GM23338 (cell line): ENCODE results near the gene CARD9. TPM values are rescaled to one million over a fixed set of nuclear protein-coding genes. Genes with fewer than 3 reads are reported as not detected.

Experiments
- ATAC-seq: fragments of 200-7000 bp; cut with Tn5 transposase; 3 replicates; pipeline ENCODE4 v1.9.1; 2020
- DNase-seq: peaks from one replicate; pipeline ENCODE4 v3.0.0-alpha.2; 2015; ENCODE audit warnings: low spot score
- H2AFZ ChIP-seq: fragments of 200-600 bp; sonication (generic); 2 replicates; pipeline ENCODE4 v1.8.0; 2016; ENCODE audit warnings: antibody characterized with exemption, mild to moderate bottlenecking, moderate library complexity
- H3F3A ChIP-seq: fragments of 200-600 bp; sonication (generic); replicated peaks from 2 replicates; pipeline ENCODE4 v1.8.0; 2017; ENCODE audit warnings: antibody characterized with exemption, mixed run types, low read depth
- H3K27ac ChIP-seq: fragments of 200-600 bp; sonication (generic); 2 replicates; pipeline ENCODE4 v1.6.1; 2016; ENCODE audit warnings: low read depth
- H3K27me3 ChIP-seq: fragments of 200-600 bp; sonication (generic); 2 replicates; pipeline ENCODE4 v1.8.0; 2016; ENCODE audit warnings: mild to moderate bottlenecking, mixed run types, moderate library complexity; ENCODE audit not compliant: insufficient read depth
- H3K36me3 ChIP-seq: fragments of 200-600 bp; sonication (generic); 2 replicates; pipeline ENCODE4 v1.8.0; 2016; ENCODE audit warnings: mild to moderate bottlenecking; ENCODE audit not compliant: insufficient read depth
- H3K4me1 ChIP-seq: fragments of 200-600 bp; sonication (generic); 2 replicates; pipeline ENCODE4 v1.8.0; 2016; ENCODE audit warnings: mild to moderate bottlenecking, moderate library complexity; ENCODE audit not compliant: insufficient read depth
- H3K4me2 ChIP-seq: fragments of 200-600 bp; sonication (generic); 2 replicates; pipeline ENCODE4 v1.7.1; 2017; ENCODE audit warnings: mixed run types
- H3K4me3 ChIP-seq: fragments of 200-600 bp; sonication (generic); 2 replicates; pipeline ENCODE4 v1.6.1; 2016; ENCODE audit warnings: mixed run types
- H3K79me2 ChIP-seq: fragments of 200-600 bp; sonication (generic); replicated peaks from 2 replicates; pipeline ENCODE4 v1.8.0; 2017; ENCODE audit warnings: mild to moderate bottlenecking; ENCODE audit not compliant: insufficient read depth
- H3K9me2 ChIP-seq: fragments of 200-600 bp; sonication (generic); 2 replicates; pipeline ENCODE4 v1.8.0; 2017; ENCODE audit not compliant: insufficient read depth
- H4K20me1 ChIP-seq: fragments of 200-600 bp; sonication (generic); replicated peaks from 2 replicates; pipeline ENCODE4 v1.8.0; 2017; ENCODE audit warnings: mild to moderate bottlenecking; ENCODE audit not compliant: insufficient read depth
- H3K27ac Mint-ChIP-seq: 2 replicates; pipeline ENCODE4 v1.8.0; 2020; ENCODE audit warnings: inconsistent platforms, mild to moderate bottlenecking, moderate library complexity, mixed read lengths
- H3K27me3 Mint-ChIP-seq: 3 replicates; pipeline ENCODE4 v1.8.0; 2022; ENCODE audit warnings: low read depth, mild to moderate bottlenecking, moderate library complexity, mixed read lengths, inconsistent platforms; ENCODE audit not compliant: insufficient read depth, poor library complexity
- H3K36me3 Mint-ChIP-seq: 3 replicates; pipeline ENCODE4 v1.8.0; 2021; ENCODE audit warnings: low read depth, mild to moderate bottlenecking, inconsistent platforms, moderate library complexity, mixed read lengths
- H3K4me1 Mint-ChIP-seq: 3 replicates; pipeline ENCODE4 v1.8.0; 2020; ENCODE audit warnings: mild to moderate bottlenecking, inconsistent platforms, mixed read lengths
- H3K4me3 Mint-ChIP-seq: 3 replicates; pipeline ENCODE4 v1.8.0; 2021; ENCODE audit warnings: moderate library complexity, mild to moderate bottlenecking, inconsistent platforms, mixed read lengths
- H3K9me3 Mint-ChIP-seq: 3 replicates; pipeline ENCODE4 v1.8.0; 2020; ENCODE audit warnings: moderate library complexity, mild to moderate bottlenecking, inconsistent platforms, mixed read lengths
- EZH2 ChIP-seq: fragments of 200-600 bp; sonication (generic); IDR thresholded peaks from one replicate; pipeline ENCODE4 v1.8.0; 2017; ENCODE audit warnings: antibody characterized with exemption, mild to moderate bottlenecking, low read depth; ENCODE audit not compliant: unreplicated experiment
- ZNF462 ChIP-seq: fragments of 250-450 bp; sonication (Bioruptor Pico); IDR thresholded peaks from 2 replicates; pipeline ENCODE4 v1.5.0; 2020; ENCODE audit warnings: mild to moderate bottlenecking, moderate library complexity
- polyA plus RNA-seq: library from polyadenylated mRNA; unstranded; fragments of >200 nt; fragmentation: Nextera tagmentation; extraction: Ambion mirVana; gene quantifications from 2 replicates; pipeline ENCODE4 v1.2.1, GENCODE V29; 2016
- total RNA-seq: library from RNA; depleted of rRNA; stranded (reverse); fragments of >200 nt; shearing (Covaris generic); gene quantifications from 2 replicates; pipeline ENCODE4 v1.2.3, GENCODE V29; 2014; rRNA removed

Gene CARD9
- total and polyA plus RNA-seq, 2 experiments from 2014 or later = 0.49 to 0.63 TPM

DNA sequence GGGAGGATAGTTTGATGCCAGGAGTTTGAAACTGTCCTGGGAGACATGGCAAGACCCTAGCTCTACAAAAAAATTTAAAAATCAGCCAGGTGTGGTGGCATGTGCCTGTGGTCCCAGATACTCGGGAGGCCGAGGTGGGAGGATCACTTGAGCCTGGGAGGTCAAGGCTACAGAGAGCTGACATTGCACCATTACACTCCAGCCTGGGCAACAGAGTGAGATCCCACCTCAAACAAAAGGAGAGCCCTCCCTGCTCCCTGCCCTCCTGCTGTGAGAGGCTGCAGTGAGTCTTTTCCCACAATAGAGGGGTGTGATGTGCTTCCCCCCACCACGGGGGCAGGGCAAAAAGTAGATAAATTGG lies 59.4 kb downstream of the CARD9 start:
- no peak overlapping the region for H3K4me3 Mint-ChIP-seq

More for the DNA sequence above, 59.4 kb downstream of the CARD9 start:
- H3F3A ChIP-seq = 0 out of 2 replicates have a peak, but pooled peaks cover 5% of the 10 kb centered on the region
- H3K79me2 ChIP-seq = no peaks in the 10 kb centered on the region
- no peak overlapping the region for H3K4me2 ChIP-seq
- H4K20me1 ChIP-seq = no peaks in the 10 kb centered on the region
- TF ChIP-seq ZNF462 (no peak), EZH2 (no peak)
- H3K36me3 ChIP-seq = no peaks in the 10 kb centered on the region
- H3K4me1 ChIP-seq = no peaks in the 10 kb centered on the region
- no peak overlapping the region for H3K4me3 ChIP-seq
- Mint-ChIP-seq H3K4me1 (no peaks in the 10 kb centered on the region), H3K27ac (no peak overlapping the region), H3K27me3 (peaks cover 9% of the 10 kb centered on the region), H3K36me3 (no peaks in the 10 kb centered on the region; the same call in 2 of the 3 replicates), H3K9me3 (peaks cover 17% of the 10 kb centered on the region)
- H3K9me2 ChIP-seq = no peaks in the 10 kb centered on the region
- ATAC-seq = no peak
- H2AFZ ChIP-seq = no peak overlapping the region
- no peaks in the 10 kb centered on the region for H3K27me3 ChIP-seq
- no peak for DNase-seq
- H3K27ac ChIP-seq = no peak overlapping the region

Other genes with a start within 250 kb of the CARD9 start
- not detected in 2 replicates for gene LHX3, start 168.5 kb downstream of the CARD9 start, total RNA-seq
- gene LHX3, start 168.5 kb downstream of the CARD9 start, polyA plus RNA-seq = 0.08 TPM in 1 of 2 replicates, not detected in the other
- gene QSOX2, start 127.9 kb downstream of the CARD9 start, total RNA-seq = 25.5 and 29.2 TPM in 2 replicates
- 9.2 and 10.5 TPM in 2 replicates for gene QSOX2, start 127.9 kb downstream of the CARD9 start, polyA plus RNA-seq
- gene CCDC187, start 69.6 kb downstream of the CARD9 start, total RNA-seq = 0.14 TPM in 1 of 2 replicates, not detected in the other
- not detected in 2 replicates for gene CCDC187, start 69.6 kb downstream of the CARD9 start, polyA plus RNA-seq
- 21.3 and 23.2 TPM in 2 replicates for gene GPSM1, start 46.1 kb downstream of the CARD9 start, total RNA-seq
- 4.8 and 5.6 TPM in 2 replicates for gene GPSM1, start 46.1 kb downstream of the CARD9 start, polyA plus RNA-seq
- 21.7 and 53.9 TPM in 2 replicates for gene DNLZ, start 9.9 kb downstream of the CARD9 start, total RNA-seq
- 33.4 and 37.7 TPM in 2 replicates for gene DNLZ, start 9.9 kb downstream of the CARD9 start, polyA plus RNA-seq
- 20.4 and 22.7 TPM in 2 replicates for gene SNAPC4, start 26.5 kb upstream of the CARD9 start, total RNA-seq
- 8.8 and 10.2 TPM in 2 replicates for gene SNAPC4, start 26.5 kb upstream of the CARD9 start, polyA plus RNA-seq
- gene ENTR1, start 36.9 kb upstream of the CARD9 start, total RNA-seq = 79.7 and 91.9 TPM in 2 replicates
- 25.6 and 29.9 TPM in 2 replicates for gene ENTR1, start 36.9 kb upstream of the CARD9 start, polyA plus RNA-seq
- gene PMPCA, start 37.0 kb upstream of the CARD9 start, total RNA-seq = 83.3 and 88.2 TPM in 2 replicates
- gene PMPCA, start 37.0 kb upstream of the CARD9 start, polyA plus RNA-seq = 54.6 and 61.3 TPM in 2 replicates
- 10.9 and 13.4 TPM in 2 replicates for gene INPP5E, start 66.2 kb upstream of the CARD9 start, total RNA-seq
- 5.8 TPM in 2 replicates for gene INPP5E, start 66.2 kb upstream of the CARD9 start, polyA plus RNA-seq
- gene SEC16A, start 109.4 kb upstream of the CARD9 start, total RNA-seq = 54.3 and 59.2 TPM in 2 replicates
- 34.0 and 35.7 TPM in 2 replicates for gene SEC16A, start 109.4 kb upstream of the CARD9 start, polyA plus RNA-seq
- gene NOTCH1, start 172.4 kb upstream of the CARD9 start, total RNA-seq = 78.7 and 97.2 TPM in 2 replicates
- 9.9 and 10.3 TPM in 2 replicates for gene NOTCH1, start 172.4 kb upstream of the CARD9 start, polyA plus RNA-seq